Measurements from ENCODE around the gene DTD1.

The DTD1 gene

GRCh38 chr20:18615020-18615650, 27.3 kb downstream of the DTD1 start:
- DNase-seq, result no peak
- ATAC-seq, result peak; percentile 58

- no peak for DNase-seq
- no peak for ATAC-seq
Observed at GRCh38 chr20:18621004-18621403, 33.1 kb downstream of the DTD1 start.

- ATAC-seq, result no peak
- no peak for DNase-seq
Observed at GRCh38 chr20:18623156-18623910, 35.5 kb downstream of the DTD1 start.

- ATAC-seq, result no peak
- DNase-seq, result no peak
Observed at GRCh38 chr20:18624948-18625347, 37.1 kb downstream of the DTD1 start.

- no peak for ATAC-seq
- no peak for DNase-seq
Observed at GRCh38 chr20:18625907-18626655, 38.2 kb downstream of the DTD1 start.

- no peak for ATAC-seq
Observed at GRCh38 chr20:18628330-18628920, 40.6 kb downstream of the DTD1 start.

GRCh38 chr20:18632196-18632789, 44.4 kb downstream of the DTD1 start:
- ATAC-seq (peak; percentile 89), DNase-seq (peak; percentile 66)

More at GRCh38 chr20:18628330-18628920, 40.6 kb downstream of the DTD1 start:
- peak; percentile 21 for DNase-seq

- DNase-seq (no peak), ATAC-seq (no peak)
Observed at GRCh38 chr20:18633411-18633810, 45.6 kb downstream of the DTD1 start.

- no peak for DNase-seq
- ATAC-seq, result no peak
Observed at GRCh38 chr20:18634501-18634900, 46.6 kb downstream of the DTD1 start.

GRCh38 chr20:18635380-18635779, 47.5 kb downstream of the DTD1 start:
- ATAC-seq, result no peak

GRCh38 chr20:18637224-18637623, 49.4 kb downstream of the DTD1 start:
- no peak for ATAC-seq
- no peak for DNase-seq

More at GRCh38 chr20:18635380-18635779, 47.5 kb downstream of the DTD1 start:
- no peak for DNase-seq

GRCh38 chr20:18638768-18639167, 50.9 kb downstream of the DTD1 start:
- peak; percentile 63 for ATAC-seq
- DNase-seq, result no peak

- ATAC-seq (no peak), DNase-seq (no peak)
Observed at GRCh38 chr20:18639501-18639979, 51.7 kb downstream of the DTD1 start.

GRCh38 chr20:18645196-18645745, 57.4 kb downstream of the DTD1 start:
- ATAC-seq (no peak), DNase-seq (no peak)

GRCh38 chr20:18645851-18646250, 58.0 kb downstream of the DTD1 start:
- DNase-seq (no peak), ATAC-seq (no peak)

GRCh38 chr20:18647777-18648176, 59.9 kb downstream of the DTD1 start:
- ATAC-seq, result no peak

GRCh38 chr20:18650224-18650623, 62.4 kb downstream of the DTD1 start:
- no peak for DNase-seq
- ATAC-seq, result no peak

More at GRCh38 chr20:18647777-18648176, 59.9 kb downstream of the DTD1 start:
- DNase-seq, result no peak

- DNase-seq, result no peak
- ATAC-seq, result no peak
Observed at GRCh38 chr20:18653736-18654447, 66.0 kb downstream of the DTD1 start.

GRCh38 chr20:18654448-18654773, 66.6 kb downstream of the DTD1 start:
- DNase-seq, result no peak
- no peak for ATAC-seq

GRCh38 chr20:18657575-18657974, 69.7 kb downstream of the DTD1 start:
- no peak for DNase-seq
- no peak for ATAC-seq

Measured in stimulated activated naive CD8-positive, alpha-beta T cell treated with anti-CD3 and anti-CD28 coated beads, Interleukin-15, Interleukin-2, amounts not matched to agents 100 U/mL and 50 U/mL, for 24 hours (primary cell).